Natural killer cell (primary cell): ENCODE results near the gene LCAT. TPM values are rescaled to one million over a fixed set of nuclear protein-coding genes. Genes with fewer than 3 reads are reported as not detected.

Experiments used
- ATAC-seq, 3 donors: fragments of 150-1000 bp in 2 of 3; fragments of 200-7000 bp in 1 of 3; cut with Tn5 transposase; 1 replicate in 1 of 3; 2 replicates in 2 of 3; pipeline ENCODE4 v1.10.0; 2021; ENCODE audit warnings: mild to moderate bottlenecking in 2 of 3, moderate library complexity in 2 of 3
- DNase-seq, 2 donors: peaks; one replicate each; pipeline versions ENCODE4 v3.0.0 to v3.0.0-alpha.2; 2013 to 2021; ENCODE audit warnings: mixed read lengths in 1 of 2
- H3K27ac ChIP-seq: one replicate; pipeline ENCODE4 v1.5.1; 2013; ENCODE audit warnings: mild to moderate bottlenecking, low read length
- H3K27me3 ChIP-seq: one replicate; pipeline ENCODE4 v1.6.1; 2013; ENCODE audit warnings: low read length; ENCODE audit not compliant: control insufficient read depth, insufficient read depth
- H3K36me3 ChIP-seq: one replicate; pipeline ENCODE4 v1.6.1; 2013; ENCODE audit warnings: low read length; ENCODE audit not compliant: control insufficient read depth, insufficient read depth
- H3K4me1 ChIP-seq: one replicate; pipeline ENCODE4 v1.6.1; 2013; ENCODE audit warnings: low read length; ENCODE audit not compliant: control insufficient read depth, insufficient read depth
- H3K4me3 ChIP-seq: one replicate; pipeline ENCODE4 v1.5.1; 2013; ENCODE audit warnings: low read length
- H3K9me3 ChIP-seq: one replicate; pipeline ENCODE4 v1.6.1; 2013; ENCODE audit warnings: low read length; ENCODE audit not compliant: control insufficient read depth, insufficient read depth
- H3K27ac Mint-ChIP-seq, 2 donors: one replicate each; pipeline ENCODE4 v1.8.0; 2022; ENCODE audit warnings: mild to moderate bottlenecking in 2 of 2, mixed read lengths in 2 of 2, moderate library complexity in 1 of 2
- H3K27me3 Mint-ChIP-seq, 2 donors: one replicate each; pipeline ENCODE4 v1.8.0; 2022; ENCODE audit warnings: low read depth in 2 of 2, mixed read lengths in 2 of 2
- H3K36me3 Mint-ChIP-seq: one replicate; pipeline ENCODE4 v1.8.0; 2022; ENCODE audit warnings: mixed read lengths
- H3K4me1 Mint-ChIP-seq, 2 donors: one replicate each; pipeline ENCODE4 v1.8.0; 2022; ENCODE audit warnings: mixed read lengths in 2 of 2
- H3K4me3 Mint-ChIP-seq: one replicate; pipeline ENCODE4 v1.8.0; 2022; ENCODE audit warnings: mild to moderate bottlenecking, moderate library complexity, mixed read lengths
- H3K9me3 Mint-ChIP-seq, 2 donors: one replicate each; pipeline ENCODE4 v1.8.0; 2022; ENCODE audit warnings: mixed read lengths in 2 of 2
- WGBS: methylation state at CpG from one replicate; pipeline ENCODE4 v1.1.7; 2013; ENCODE audit warnings: missing lambda C conversion rate; ENCODE audit not compliant: insufficient coverage; 5-methylcytosine and 5-hydroxymethylcytosine counted together
- intact Hi-C: fragments of 100-400 bp; cut with micrococcal nuclease; formaldehyde crosslinking; loops from one replicate; pipeline ENCODE4 v1.14.2; 2022
- total RNA-seq, 4 donors: library from RNA; stranded (reverse); fragments of 120-200 nt in 1 of 4; gene quantifications; one replicate each; pipeline versions ENCODE4 v1.2.3 to v1.2.4, GENCODE V29; 2013 to 2022
- TF ChIP-seq, protein P1 (sequence below): fragments of 200-600 bp; IDR thresholded peaks from one replicate; pipeline ENCODE4 v1.8.0; 2022; ENCODE audit warnings: antibody characterized with exemption

LCAT gene
- total RNA-seq, 3 donors from 2014 or later (not counting 1 experiment from before 2014, with no cell fraction given): 7.1 to 12.4 (median 11.5) TPM

DNA sequence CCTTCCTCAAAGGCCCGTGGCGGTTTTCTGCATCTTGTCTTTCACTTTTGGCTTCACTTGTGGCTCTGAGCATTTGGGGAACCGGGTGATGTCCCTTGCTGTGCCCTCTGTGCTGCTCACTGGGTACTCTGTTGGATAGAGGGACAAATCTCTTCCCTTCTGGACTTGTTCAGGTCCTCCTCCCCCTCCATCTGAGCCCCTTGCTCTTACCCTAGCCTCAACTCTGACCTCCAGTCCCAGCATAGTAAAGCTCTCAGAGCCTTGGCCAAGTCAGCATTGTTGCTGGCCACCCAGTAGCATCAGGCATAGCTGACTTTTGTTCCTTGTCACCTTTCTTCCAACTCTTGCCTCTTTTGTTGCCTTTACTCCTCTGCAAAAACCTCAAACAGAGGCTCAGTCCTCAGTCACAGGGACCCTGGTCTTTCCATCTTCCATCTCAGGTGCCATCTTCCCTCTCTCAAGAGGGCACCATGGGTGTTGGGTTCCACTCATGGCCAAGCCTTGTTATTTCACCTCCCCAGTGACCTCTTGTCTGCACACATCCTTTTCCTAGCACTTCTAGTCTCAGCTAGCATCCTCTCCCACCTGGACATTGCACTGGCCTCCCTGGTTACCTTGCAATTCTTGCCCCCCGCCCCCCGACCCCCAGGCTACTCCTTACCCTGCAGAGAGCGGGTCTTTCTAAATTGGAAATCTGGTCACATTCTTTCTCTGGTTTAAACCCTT, 6.9 kb downstream of the LCAT start:
- ATAC-seq (peak in 2 of 3 donors; percentile 63 to 71), DNase-seq (peak in 1 of 2 donors; percentile 91)
- Histone ChIP-seq H3K9me3 (no peaks in the 10 kb centered on the region), H3K36me3 (peaks cover 30% of the 10 kb centered on the region), H3K27ac (peak overlapping the region; percentile 73), H3K27me3 (no peaks in the 10 kb centered on the region), H3K4me3 (peak overlapping the region; percentile 100), H3K4me1 (peaks cover 56% of the 10 kb centered on the region)
- Mint-ChIP-seq H3K4me3 (peak overlapping the region; percentile 98), H3K9me3 (no peaks in the 10 kb centered on the region), H3K27ac (peak overlapping the region; percentile 98), H3K36me3 (no peaks in the 10 kb centered on the region), H3K27me3 (no peaks in the 10 kb centered on the region), H3K4me1 (peaks cover 43 to 54% of the 10 kb centered on the region in 2 donors)
- 39% methylated on average over 6 of the region's 6 CpGs for WGBS
- TF ChIP-seq, protein P1, sequence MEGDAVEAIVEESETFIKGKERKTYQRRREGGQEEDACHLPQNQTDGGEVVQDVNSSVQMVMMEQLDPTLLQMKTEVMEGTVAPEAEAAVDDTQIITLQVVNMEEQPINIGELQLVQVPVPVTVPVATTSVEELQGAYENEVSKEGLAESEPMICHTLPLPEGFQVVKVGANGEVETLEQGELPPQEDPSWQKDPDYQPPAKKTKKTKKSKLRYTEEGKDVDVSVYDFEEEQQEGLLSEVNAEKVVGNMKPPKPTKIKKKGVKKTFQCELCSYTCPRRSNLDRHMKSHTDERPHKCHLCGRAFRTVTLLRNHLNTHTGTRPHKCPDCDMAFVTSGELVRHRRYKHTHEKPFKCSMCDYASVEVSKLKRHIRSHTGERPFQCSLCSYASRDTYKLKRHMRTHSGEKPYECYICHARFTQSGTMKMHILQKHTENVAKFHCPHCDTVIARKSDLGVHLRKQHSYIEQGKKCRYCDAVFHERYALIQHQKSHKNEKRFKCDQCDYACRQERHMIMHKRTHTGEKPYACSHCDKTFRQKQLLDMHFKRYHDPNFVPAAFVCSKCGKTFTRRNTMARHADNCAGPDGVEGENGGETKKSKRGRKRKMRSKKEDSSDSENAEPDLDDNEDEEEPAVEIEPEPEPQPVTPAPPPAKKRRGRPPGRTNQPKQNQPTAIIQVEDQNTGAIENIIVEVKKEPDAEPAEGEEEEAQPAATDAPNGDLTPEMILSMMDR: no peak
- intact Hi-C loops: loop anchor here (2.0 to 5.0 kb wide), 4 partner anchors 44 to 455 kb away; partner anchors contain the start of genes AGRP, ATP6V0D1, PSKH1 and RANBP10

DNA sequence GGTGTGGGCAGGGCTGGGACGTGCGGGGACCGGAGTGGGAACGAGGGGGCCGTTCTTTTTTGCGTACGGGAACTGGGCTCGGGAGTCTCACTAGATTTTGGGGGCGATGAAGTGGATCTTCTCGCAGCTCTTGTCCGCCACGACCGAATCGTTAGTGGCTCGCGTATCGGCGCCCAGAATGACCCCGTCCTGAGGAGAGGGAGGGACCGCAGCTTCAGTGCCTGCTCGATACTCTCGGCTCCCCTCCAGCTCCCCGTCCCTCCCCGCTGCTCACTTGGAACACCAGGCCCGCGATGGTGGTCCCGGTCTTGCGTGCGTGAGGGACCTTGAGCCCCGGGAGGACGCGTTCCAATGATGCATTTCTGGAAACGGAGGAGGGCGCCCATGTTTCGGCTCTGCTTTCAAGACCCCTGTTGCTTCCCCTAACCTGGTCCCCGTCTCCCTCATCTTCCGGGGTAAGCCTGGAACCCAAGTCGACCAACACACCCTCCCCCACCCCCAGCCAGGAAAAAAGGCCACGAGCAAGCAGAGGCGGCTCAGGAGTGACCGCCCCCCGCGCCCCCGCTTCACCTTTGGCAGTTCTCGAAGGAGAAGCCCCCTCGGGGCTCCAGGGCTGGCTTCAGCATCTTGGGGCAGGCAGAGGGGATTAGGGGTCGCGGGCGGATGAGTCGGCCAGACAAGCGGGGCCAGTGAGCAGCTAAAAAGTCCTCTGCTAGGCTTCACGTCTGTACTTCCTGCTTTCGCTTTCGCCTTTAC, 7.6 kb downstream of the LCAT start, which contains the start of gene PSMB10:
Gene PSMB10 (minus strand): TSS at position 727 of the 756 bp plus-strand sequence. CDS start 101 bp downstream, at position 626.
- intact Hi-C loops: loop anchor here (2.0 to 5.0 kb wide), 4 partner anchors 44 to 454 kb away; partner anchors contain the start of genes AGRP, ATP6V0D1, PSKH1 and RANBP10

DNA sequence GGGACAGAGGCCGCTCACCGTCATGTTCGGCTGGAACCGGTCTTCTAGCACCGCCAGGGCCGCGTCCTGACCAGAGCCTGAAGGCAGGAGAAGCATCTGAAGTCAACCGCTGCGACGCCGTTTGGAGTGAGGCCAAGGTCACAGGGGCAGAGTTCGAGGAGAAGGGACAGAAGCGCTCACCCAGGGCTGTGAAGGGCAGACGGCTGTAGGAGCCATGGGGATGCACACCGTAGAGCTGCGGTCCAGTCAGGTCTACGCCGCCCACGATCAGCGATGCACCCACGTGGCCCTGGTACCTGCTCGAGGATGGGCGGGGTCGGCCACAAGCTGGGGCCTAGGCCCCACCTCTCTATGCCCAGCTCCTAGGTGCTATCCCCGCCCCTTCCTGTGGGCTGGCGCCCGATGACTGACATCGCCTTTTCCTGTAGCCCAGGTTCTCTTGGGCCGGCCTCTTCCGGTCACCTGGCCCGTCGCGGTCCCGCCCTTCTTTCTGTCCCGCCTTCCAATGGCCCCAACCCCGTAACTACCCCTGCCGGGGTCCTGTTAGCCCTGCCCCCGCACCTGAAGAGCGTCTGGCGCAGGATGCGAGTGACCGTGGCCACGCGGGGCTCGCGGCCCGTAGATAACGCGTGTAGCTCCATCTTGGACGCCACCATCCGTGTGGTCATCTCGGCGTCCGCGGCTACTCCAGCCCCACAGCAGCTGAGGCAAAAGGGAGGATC, 8.4 kb downstream of the LCAT start:
- Mint-ChIP-seq H3K4me3 (peak overlapping the region; percentile 98), H3K27me3 (no peaks in the 10 kb centered on the region), H3K9me3 (no peaks in the 10 kb centered on the region), H3K27ac (peak overlapping the region; percentile 98), H3K36me3 (no peaks in the 10 kb centered on the region), H3K4me1 (peaks cover 37 to 45% of the 10 kb centered on the region in 2 donors)
- peak overlapping the region; percentile 100 for H3K4me3 ChIP-seq
- H3K4me1 ChIP-seq: peaks cover 47% of the 10 kb centered on the region
- peak; percentile 90 to 97 (median 93) for ATAC-seq
- H3K36me3 ChIP-seq: peaks cover 41% of the 10 kb centered on the region
- TF ChIP-seq, protein P1: no peak
- no peaks in the 10 kb centered on the region for H3K27me3 ChIP-seq
- 11% methylated on average over 55 of the region's 55 CpGs for WGBS
- intact Hi-C loops: loop anchor here (2.0 to 5.0 kb wide), 5 partner anchors 33 to 453 kb away; partner anchors contain the start of genes AGRP, ATP6V0D1, PSKH1 and RANBP10
- peak; percentile 84 to 98 for DNase-seq
- H3K27ac ChIP-seq: peak overlapping the region; percentile 73
- no peaks in the 10 kb centered on the region for H3K9me3 ChIP-seq

More for the DNA sequence above, 7.6 kb downstream of the LCAT start, which contains the start of gene PSMB10:
- H3K27ac Mint-ChIP-seq: peak within 1 kb of the TSS; percentile 98
- Histone ChIP-seq H3K4me1 (peaks cover 49% of the 10 kb centered on the region), H3K4me3 (peak within 1 kb of the TSS; percentile 100), H3K27ac (peak within 1 kb of the TSS; percentile 73), H3K9me3 (no peaks in the 10 kb centered on the region), H3K36me3 (peaks cover 35% of the 10 kb centered on the region), H3K27me3 (no peaks in the 10 kb centered on the region)
- peak in 2 of 3 donors; percentile 4 to 63 for ATAC-seq
- H3K36me3 Mint-ChIP-seq: no peaks in the 10 kb centered on the region
- under 1% methylated on average over 54 of the region's 54 CpGs for WGBS
- TF ChIP-seq, protein P1: no peak
- H3K4me1 Mint-ChIP-seq: peaks cover 37 to 47% of the 10 kb centered on the region in 2 donors
- no peaks in the 10 kb centered on the region for H3K9me3 Mint-ChIP-seq
- H3K27me3 Mint-ChIP-seq: no peaks in the 10 kb centered on the region
- peak; percentile 64 to 68 for DNase-seq
- peak within 1 kb of the TSS; percentile 98 for H3K4me3 Mint-ChIP-seq
